Loucy (cell line): ENCODE results near the gene TGM2.

Experiments
- H2AFZ ChIP-seq: fragments of 200-600 bp; sonication (generic); 2 replicates; pipeline ENCODE4 v1.6.0; 2016; ENCODE audit warnings: antibody characterized with exemption, mild to moderate bottlenecking, low read length, moderate library complexity
- H3F3A ChIP-seq: fragments of 200-600 bp; 2 replicates; pipeline ENCODE4 v1.6.0; 2016; ENCODE audit warnings: antibody characterized with exemption, low read depth, mild to moderate bottlenecking
- H3K27me3 ChIP-seq: fragments of 200-600 bp; sonication (generic); 2 replicates; pipeline ENCODE4 v1.6.1; 2014; ENCODE audit warnings: low read length, mild to moderate bottlenecking; ENCODE audit not compliant: insufficient read depth, poor library complexity, severe bottlenecking
- H3K36me3 ChIP-seq: fragments of 200-600 bp; sonication (generic); 2 replicates; pipeline ENCODE4 v1.6.1; 2016; ENCODE audit warnings: low read length; ENCODE audit not compliant: insufficient read depth
- H3K4me1 ChIP-seq: fragments of 200-600 bp; sonication (generic); 2 replicates; pipeline ENCODE4 v1.5.1; 2014; ENCODE audit warnings: low read length, mild to moderate bottlenecking; ENCODE audit not compliant: insufficient read depth, poor library complexity, severe bottlenecking
- H3K4me2 ChIP-seq: fragments of 200-600 bp; sonication (generic); 2 replicates; pipeline ENCODE4 v1.6.0; 2014; ENCODE audit warnings: antibody characterized with exemption, low read length, low read depth, mild to moderate bottlenecking; ENCODE audit not compliant: poor library complexity, severe bottlenecking
- H3K4me3 ChIP-seq: fragments of 200-600 bp; sonication (generic); 2 replicates; pipeline ENCODE4 v1.5.1; 2014; ENCODE audit warnings: low read length, mild to moderate bottlenecking, mixed read lengths; ENCODE audit not compliant: poor library complexity, severe bottlenecking
- H3K79me2 ChIP-seq: fragments of 200-600 bp; sonication (generic); 2 replicates; pipeline ENCODE4 v1.6.1; 2014; ENCODE audit warnings: low read length; ENCODE audit not compliant: insufficient read depth
- H3K9ac ChIP-seq: fragments of 200-600 bp; sonication (generic); 2 replicates; pipeline ENCODE4 v1.6.0; 2014; ENCODE audit warnings: mild to moderate bottlenecking, low read depth, low read length, moderate library complexity; ENCODE audit not compliant: poor library complexity, severe bottlenecking
- H3K9me2 ChIP-seq: fragments of 200-600 bp; sonication (generic); replicated peaks from 2 replicates; pipeline ENCODE4 v1.6.1; 2016; ENCODE audit warnings: low read depth, low read length, mixed read lengths
- H3K9me3 ChIP-seq: fragments of 200-600 bp; sonication (generic); 2 replicates; pipeline ENCODE4 v1.6.1; 2014; ENCODE audit warnings: mild to moderate bottlenecking, antibody characterized with exemption, low read length, low read depth; ENCODE audit not compliant: insufficient read depth
- H4K20me1 ChIP-seq: fragments of 200-600 bp; sonication (generic); 2 replicates; pipeline ENCODE4 v1.6.0; 2014; ENCODE audit warnings: antibody characterized with exemption, low read length, mild to moderate bottlenecking; ENCODE audit not compliant: insufficient read depth, poor library complexity, severe bottlenecking
- CTCF ChIP-seq: fragments of 200-600 bp; sonication (generic); conservative IDR thresholded peaks from 2 replicates; pipeline ENCODE4 v1.5.1; 2014; ENCODE audit warnings: mild to moderate bottlenecking, antibody characterized with exemption, low read length
- EZH2phosphoT487 ChIP-seq: fragments of 200-600 bp; IDR thresholded peaks from 2 replicates; pipeline ENCODE4 v1.6.1; 2018; ENCODE audit warnings: antibody characterized with exemption, mild to moderate bottlenecking, moderate library complexity, borderline replicate concordance

Gene TGM2

GRCh38 chr20:38167851-38168760 lies 3.0 kb upstream of the TGM2 start:
- Histone ChIP-seq H3K4me1 (no peaks in the 10 kb centered on the region), H3K4me2 (no peak overlapping the region), H4K20me1 (no peaks in the 10 kb centered on the region), H3K9me2 (no peaks in the 10 kb centered on the region), H3K27me3 (no peaks in the 10 kb centered on the region), H3K9me3 (no peaks in the 10 kb centered on the region), H3F3A (no peaks in the 10 kb centered on the region), H3K9ac (no peak overlapping the region), H2AFZ (no peak overlapping the region), H3K79me2 (no peaks in the 10 kb centered on the region), H3K4me3 (no peak overlapping the region), H3K36me3 (no peaks in the 10 kb centered on the region)
- TF ChIP-seq EZH2phosphoT487, result no peak
- no peak for TF ChIP-seq CTCF

GRCh38 chr20:38167328-38167850 lies 2.3 kb upstream of the TGM2 start:
- Histone ChIP-seq H2AFZ (no peak overlapping the region), H3K4me1 (no peaks in the 10 kb centered on the region), H3K36me3 (no peaks in the 10 kb centered on the region), H3K4me2 (no peak overlapping the region), H3K79me2 (no peaks in the 10 kb centered on the region), H3F3A (no peaks in the 10 kb centered on the region), H3K9ac (no peak overlapping the region), H3K27me3 (no peaks in the 10 kb centered on the region), H3K9me3 (no peaks in the 10 kb centered on the region), H4K20me1 (no peaks in the 10 kb centered on the region), H3K4me3 (no peak overlapping the region), H3K9me2 (no peaks in the 10 kb centered on the region)
- TF ChIP-seq CTCF (no peak), EZH2phosphoT487 (no peak)

GRCh38 chr20:38166703-38167233 lies 1.7 kb upstream of the TGM2 start:
- H3K27me3 ChIP-seq, result no peaks in the 10 kb centered on the region
- no peaks in the 10 kb centered on the region for H3F3A ChIP-seq
- no peaks in the 10 kb centered on the region for H3K9me3 ChIP-seq
- H3K9ac ChIP-seq, result no peak overlapping the region
- no peaks in the 10 kb centered on the region for H4K20me1 ChIP-seq
- no peaks in the 10 kb centered on the region for H3K4me1 ChIP-seq
- no peak overlapping the region for H3K4me3 ChIP-seq
- no peak for TF ChIP-seq CTCF
- no peak for TF ChIP-seq EZH2phosphoT487
- H3K79me2 ChIP-seq, result no peaks in the 10 kb centered on the region
- H2AFZ ChIP-seq, result no peak overlapping the region
- no peak overlapping the region for H3K4me2 ChIP-seq
- H3K36me3 ChIP-seq, result no peaks in the 10 kb centered on the region
- no peaks in the 10 kb centered on the region for H3K9me2 ChIP-seq
